K562 (cell line): ENCODE data around the gene CLCF1. TPM values are rescaled to one million over a fixed set of nuclear protein-coding genes. Genes with fewer than 3 reads are reported as not detected.

Experiments
- BACH1 ChIP-seq: fragments of 200-800 bp; sonication (Bioruptor generic); IDR thresholded peaks from 2 replicates; pipeline ENCODE4 v1.6.1; 2016; ENCODE audit warnings: missing genetic modification characterization, missing compliant biosample characterization
- BRCA1 ChIP-seq, 2 experiments: fragments of 450-650 bp in 1 of 2; sonication (generic) in 1 of 2; formaldehyde crosslinking in 1 of 2; IDR thresholded peaks; 2 replicates each; pipeline versions ENCODE4 v1.5.0 to v1.6.1; 2017 to 2020; ENCODE audit warnings: mild to moderate bottlenecking in 1 of 2, missing genetic modification reagents in 1 of 2
- CTBP1 ChIP-seq: fragments of 450-650 bp; IDR thresholded peaks from 2 replicates; pipeline ENCODE4 v1.6.1; 2016; ENCODE audit warnings: borderline replicate concordance
- HDAC8 ChIP-seq: fragments of 450-650 bp; IDR thresholded peaks from 2 replicates; pipeline ENCODE4 v1.6.1; 2016; ENCODE audit warnings: mild to moderate bottlenecking, missing genetic modification characterization, moderate library complexity, missing compliant biosample characterization
- HDGF ChIP-seq: fragments of 450-650 bp; IDR thresholded peaks from 2 replicates; pipeline ENCODE4 v1.6.1; 2016
- JUND ChIP-seq, 2 experiments: IDR thresholded peaks; 2 replicates in 1 of 2; 3 replicates in 1 of 2; pipeline ENCODE4 v1.6.1; 2011; ENCODE audit warnings: borderline replicate concordance in 2 of 2, low read depth in 2 of 2, low read length in 2 of 2, improper control_type of control experiment in 1 of 2, missing biosample characterization in 1 of 2, missing genetic modification characterization in 1 of 2, missing genetic modification reagents in 1 of 2
- KDM4B ChIP-seq, 2 experiments: fragments of 450-650 bp in 1 of 2; sonication (generic) in 1 of 2; IDR thresholded peaks; 2 replicates each; pipeline ENCODE4 v1.6.1; 2016 to 2017; ENCODE audit warnings: borderline replicate concordance in 2 of 2, antibody characterized with exemption in 1 of 2, low read depth in 1 of 2, mild to moderate bottlenecking in 1 of 2
- NFYB ChIP-seq: IDR thresholded peaks from 2 replicates; pipeline ENCODE4 v1.6.1; 2011; ENCODE audit warnings: mild to moderate bottlenecking, moderate library complexity; ENCODE audit not compliant: insufficient read length; ENCODE audit errors: extremely low read depth
- SRSF7 ChIP-seq: fragments of 200-400 bp; formaldehyde crosslinking; optimal IDR thresholded peaks from 2 replicates; pipeline ENCODE3; 2017; ENCODE audit warnings: mild to moderate bottlenecking, low read depth, low read length
- ZBTB8A ChIP-seq: fragments of 450-650 bp; IDR thresholded peaks from 2 replicates; pipeline ENCODE4 v1.6.1; 2018; ENCODE audit warnings: mild to moderate bottlenecking, moderate library complexity; ENCODE audit not compliant: partially characterized antibody
- ZC3H4 ChIP-seq: sonication (generic); formaldehyde crosslinking; IDR thresholded peaks from 2 replicates; pipeline ENCODE4 v1.9.0; 2021; ENCODE audit warnings: missing genetic modification reagents, borderline replicate concordance
- ZNF217 ChIP-seq: sonication (generic); formaldehyde crosslinking; IDR thresholded peaks from 2 replicates; pipeline ENCODE4 v1.8.0; 2022; ENCODE audit warnings: mild to moderate bottlenecking, missing genetic modification reagents
- ZNF3 ChIP-seq: fragments of 250-450 bp; sonication (Bioruptor Pico); IDR thresholded peaks from 2 replicates; pipeline ENCODE4 v1.5.0; 2021; ENCODE audit warnings: mild to moderate bottlenecking, moderate library complexity
- ZNF395 ChIP-seq: fragments of 200-800 bp; sonication (Bioruptor generic); IDR thresholded peaks from 2 replicates; pipeline ENCODE4 v1.6.1; 2017; ENCODE audit warnings: missing genetic modification characterization, missing compliant biosample characterization
- ZNF408 ChIP-seq: fragments of 250-450 bp; sonication (Bioruptor Pico); IDR thresholded peaks from 2 replicates; pipeline ENCODE4 v1.4.0; 2020; ENCODE audit warnings: low read depth, mild to moderate bottlenecking, moderate library complexity
- ZNF57 ChIP-seq: fragments of 450-650 bp; formaldehyde crosslinking; IDR thresholded peaks from 2 replicates; pipeline ENCODE4 v1.4.0; 2020; ENCODE audit warnings: mild to moderate bottlenecking, moderate library complexity
- ZNF766 ChIP-seq: fragments of 200-800 bp; sonication (Bioruptor generic); conservative IDR thresholded peaks from 2 replicates; pipeline ENCODE4 v1.6.1; 2016; ENCODE audit warnings: missing genetic modification characterization, missing compliant biosample characterization
- ZSCAN32 ChIP-seq: fragments of 450-650 bp; formaldehyde crosslinking; IDR thresholded peaks from 2 replicates; pipeline ENCODE4 v1.4.0; 2020; ENCODE audit warnings: mild to moderate bottlenecking, moderate library complexity
- polyA plus RNA-seq, 8 experiments: library from polyadenylated mRNA; depleted of rRNA in 4 of 8; stranded (reverse) in 5 of 8; unstranded in 3 of 8; fragments of >200 nt; fragmentation: Nextera tagmentation in 2 of 8; fragmentation: Illumina TruSeq in 1 of 8; extraction: Ambion mirVana in 2 of 8; extraction: Trizol in 1 of 8; gene quantifications; 2 replicates each; pipeline versions ENCODE4 v1.2.1 to v1.2.3, GENCODE V29; 2011 to 2014; ENCODE audit warnings: inconsistent platforms in 1 of 8, missing spikeins in 1 of 8
- total RNA-seq, 7 experiments: library from RNA; depleted of rRNA in 6 of 7; stranded (reverse); fragments of >200 nt in 6 of 7; fragmentation: Illumina TruSeq in 2 of 7; extraction: Trizol in 2 of 7; gene quantifications; 2 replicates each; pipeline versions ENCODE4 v1.2.1 to v1.2.3, GENCODE V29; 2011 to 2021; ENCODE audit warnings: low replicate concordance in 1 of 7

Gene CLCF1
- total and polyA plus RNA-seq, 9 of the 15 experiments (the other 6 are each of a cell fraction or from before 2014, with no cell fraction given), result 0.49 to 5.8 (median 3.0) TPM

- TF ChIP-seq HDAC8 (tag), result no peak
- TF ChIP-seq NFYB, result no peak
- no peak for TF ChIP-seq BRCA1 (IDR thresholded peaks at IDR 0.05)
- no peak for TF ChIP-seq BRCA1 (CRISPR knock-in tag; IDR thresholded peaks at IDR 0.05)
- no peak for TF ChIP-seq ZNF3
- TF ChIP-seq ZNF766 (CRISPR knock-in tag), result 0 out of 2 replicates have a peak, but pooled peaks have one; percentile 12
- TF ChIP-seq JUND (IDR thresholded peaks at IDR 0.05; ENCODE audit: borderline replicate concordance, low read depth, low read length), result no peak
- TF ChIP-seq JUND (tag; IDR thresholded peaks at IDR 0.05; ENCODE audit: borderline replicate concordance, low read depth, low read length), result no peak
- TF ChIP-seq ZC3H4 (CRISPR knock-in tag), result peak; percentile 80; the same call in 1 of the 2 replicates
- no peak for TF ChIP-seq ZNF217 (CRISPR knock-in tag)
- no peak for TF ChIP-seq ZSCAN32 (CRISPR knock-in tag)
- no peak for TF ChIP-seq ZNF57 (CRISPR knock-in tag)
- TF ChIP-seq ZBTB8A, result no peak
- TF ChIP-seq CTBP1, result peak; percentile 15; the same call in 1 of the 2 replicates
- TF ChIP-seq ZNF408 (CRISPR knock-in tag), result no peak
- 0 out of 4 replicates have a peak, but pooled peaks of 1 of the 2 experiments have one; percentile 33 for TF ChIP-seq KDM4B (IDR thresholded peaks at IDR 0.05; ENCODE audit: borderline replicate concordance in 2 of 2, low read depth in 1 of 2)
- TF ChIP-seq SRSF7, result no peak
- TF ChIP-seq HDGF, result no peak
- peak; percentile 48 for TF ChIP-seq ZNF395 (CRISPR knock-in tag)
- TF ChIP-seq BACH1 (tag), result no peak
- TF ChIP-seq, all 486 proteins: peak for 47
Observed at GRCh38 chr11:67372993-67373647, at the start of gene CLCF1 (continued).
